Measurements from ENCODE around the gene SLC35D3.
"Not testable (repeated sequence)": the region's sequence is repeated elsewhere in the genome, so short reads cannot be mapped to it uniquely, and the experiment has no call there.

SLC35D3 gene

GRCh38 chr6:136921936-136922684, at the start of gene SLC35D3:
SLC35D3 (plus strand) TSS chr6:136922301; CDS start chr6:136922429, 128 bp downstream.
- no peak for DNase-seq (ENCODE audit: extremely low read depth in 1 of 2, low read depth in 1 of 2)

GRCh38 chr6:136873748-136874147, 48.4 kb upstream of the SLC35D3 start:
- DNase-seq (ENCODE audit: extremely low read depth in 1 of 2, low read depth in 1 of 2), result no peak

- not testable (repeated sequence) for DNase-seq (ENCODE audit: extremely low read depth in 1 of 2, low read depth in 1 of 2)
Observed at GRCh38 chr6:136876469-136876868, 45.6 kb upstream of the SLC35D3 start.

GRCh38 chr6:136880748-136881460, 41.2 kb upstream of the SLC35D3 start:
- no peak for DNase-seq (ENCODE audit: extremely low read depth in 1 of 2, low read depth in 1 of 2)

- no peak for DNase-seq (ENCODE audit: extremely low read depth in 1 of 2, low read depth in 1 of 2)
Observed at GRCh38 chr6:136886091-136886490, 36.0 kb upstream of the SLC35D3 start.

GRCh38 chr6:136887953-136888352, 34.1 kb upstream of the SLC35D3 start:
- DNase-seq (ENCODE audit: extremely low read depth in 1 of 2, low read depth in 1 of 2), result no peak

GRCh38 chr6:136889271-136890193, 32.6 kb upstream of the SLC35D3 start:
- DNase-seq (ENCODE audit: extremely low read depth in 1 of 2, low read depth in 1 of 2), result no peak

- no peak for DNase-seq (ENCODE audit: extremely low read depth in 1 of 2, low read depth in 1 of 2)
Observed at GRCh38 chr6:136890194-136890839, 31.8 kb upstream of the SLC35D3 start.

- DNase-seq (ENCODE audit: extremely low read depth in 1 of 2, low read depth in 1 of 2), result no peak
Observed at GRCh38 chr6:136890986-136891385, 31.1 kb upstream of the SLC35D3 start.

- no peak for DNase-seq (ENCODE audit: extremely low read depth in 1 of 2, low read depth in 1 of 2)
Observed at GRCh38 chr6:136893187-136893586, 28.9 kb upstream of the SLC35D3 start.

- no peak for DNase-seq (ENCODE audit: extremely low read depth in 1 of 2, low read depth in 1 of 2)
Observed at GRCh38 chr6:136895901-136896300, 26.2 kb upstream of the SLC35D3 start.

GRCh38 chr6:136897071-136897470, 25.0 kb upstream of the SLC35D3 start:
- DNase-seq (ENCODE audit: extremely low read depth in 1 of 2, low read depth in 1 of 2), result no peak

GRCh38 chr6:136901212-136901784, 20.8 kb upstream of the SLC35D3 start:
- DNase-seq (ENCODE audit: extremely low read depth in 1 of 2, low read depth in 1 of 2), result no peak

- DNase-seq (ENCODE audit: extremely low read depth in 1 of 2, low read depth in 1 of 2), result not testable (repeated sequence)
Observed at GRCh38 chr6:136904477-136904876, 17.6 kb upstream of the SLC35D3 start.

GRCh38 chr6:136914947-136915346, 7.2 kb upstream of the SLC35D3 start:
- DNase-seq (ENCODE audit: extremely low read depth in 1 of 2, low read depth in 1 of 2), result no peak

GRCh38 chr6:136918706-136919105, 3.4 kb upstream of the SLC35D3 start:
- DNase-seq (ENCODE audit: extremely low read depth in 1 of 2, low read depth in 1 of 2), result no peak

- DNase-seq (ENCODE audit: extremely low read depth in 1 of 2, low read depth in 1 of 2), result no peak
Observed at GRCh38 chr6:136920216-136920615, 1.9 kb upstream of the SLC35D3 start.

- DNase-seq (ENCODE audit: extremely low read depth in 1 of 2, low read depth in 1 of 2), result no peak
Observed at GRCh38 chr6:136920671-136921380, 1.3 kb upstream of the SLC35D3 start.

GRCh38 chr6:136921381-136921935, 643 bp upstream of the SLC35D3 start:
- DNase-seq (ENCODE audit: extremely low read depth in 1 of 2, low read depth in 1 of 2), result no peak

- no peak for DNase-seq (ENCODE audit: extremely low read depth in 1 of 2, low read depth in 1 of 2)
Observed at GRCh38 chr6:136922685-136923006, 545 bp downstream of the SLC35D3 start.
